CD4-positive, alpha-beta memory T cell (primary cell): Measurements from ENCODE around the gene AOPEP. TPM values are rescaled to one million over a fixed set of nuclear protein-coding genes. Genes with fewer than 3 reads are reported as not detected.

Experiments
- CTCF ChIA-PET: fragments of 350-600 bp; sonication (Branson Sonifier 250); formaldehyde crosslinking; loops from one replicate; lab custom pipeline; 2021; ENCODE audit warnings: inconsistent platforms; ENCODE audit not compliant: partially characterized antibody; lab: Charles Lee
- POLR2A ChIA-PET: fragments of 350-600 bp; sonication (Branson Sonifier 250); formaldehyde crosslinking; loops from one replicate; lab custom pipeline; 2021; ENCODE audit not compliant: partially characterized antibody; lab: Charles Lee
- DNase-seq, 5 donors: peaks; one replicate each; pipeline versions ENCODE4 v3.0.0 to v3.0.0-alpha.2; 2020 to 2022; ENCODE audit warnings: mixed read lengths in 1 of 5
- H3K27ac ChIP-seq: one replicate; pipeline ENCODE4 v1.7.0; 2013; ENCODE audit warnings: low read depth, low read length
- H3K27me3 ChIP-seq: 2 replicates; pipeline ENCODE4 v1.7.0; 2013; ENCODE audit warnings: mild to moderate bottlenecking, low read length, moderate library complexity; ENCODE audit not compliant: insufficient read depth
- H3K36me3 ChIP-seq: 2 replicates; pipeline ENCODE4 v1.7.0; 2013; ENCODE audit warnings: mild to moderate bottlenecking, low read length, moderate library complexity; ENCODE audit not compliant: insufficient read depth
- H3K4me1 ChIP-seq: 2 replicates; pipeline ENCODE4 v1.7.0; 2013; ENCODE audit warnings: mild to moderate bottlenecking, low read length, moderate library complexity; ENCODE audit not compliant: insufficient read depth
- H3K4me3 ChIP-seq, 2 donors: one replicate each; pipeline ENCODE4 v1.7.0; 2013; ENCODE audit warnings: low read length in 2 of 2, mild to moderate bottlenecking in 1 of 2
- H3K9me3 ChIP-seq, 2 donors: one replicate each; pipeline ENCODE4 v1.7.0; 2013; ENCODE audit warnings: low read length in 2 of 2, control low read depth in 1 of 2; ENCODE audit not compliant: control insufficient read depth in 1 of 2
- H3K27ac Mint-ChIP-seq, 7 donors: one replicate each; pipeline ENCODE4 v1.8.0; 2020 to 2021; ENCODE audit warnings: mixed read lengths in 7 of 7, mild to moderate bottlenecking in 6 of 7, inconsistent platforms in 3 of 7, moderate library complexity in 3 of 7
- H3K27me3 Mint-ChIP-seq, 2 donors: one replicate each; pipeline ENCODE4 v1.8.0; 2020 to 2021; ENCODE audit warnings: mixed read lengths in 2 of 2
- H3K36me3 Mint-ChIP-seq, 2 donors: one replicate each; pipeline ENCODE4 v1.8.0; 2020 to 2021; ENCODE audit warnings: mixed read lengths in 2 of 2, inconsistent platforms in 1 of 2, mild to moderate bottlenecking in 1 of 2
- H3K4me1 Mint-ChIP-seq, 4 donors: one replicate each; pipeline ENCODE4 v1.8.0; 2020 to 2021; ENCODE audit warnings: mixed read lengths in 4 of 4, mild to moderate bottlenecking in 1 of 4
- H3K4me3 Mint-ChIP-seq, 8 donors: one replicate each; pipeline ENCODE4 v1.8.0; 2020 to 2021; ENCODE audit warnings: mixed read lengths in 8 of 8, mild to moderate bottlenecking in 7 of 8, moderate library complexity in 6 of 8, inconsistent platforms in 3 of 8
- H3K9me3 Mint-ChIP-seq, 8 donors: one replicate each; pipeline ENCODE4 v1.8.0; 2020 to 2021; ENCODE audit warnings: mixed read lengths in 8 of 8, mild to moderate bottlenecking in 5 of 8, inconsistent platforms in 3 of 8, moderate library complexity in 1 of 8
- intact Hi-C: fragments of 100-400 bp; cut with micrococcal nuclease; formaldehyde crosslinking; loops from one replicate; pipeline ENCODE4 v1.15.1; 2023
- polyA plus RNA-seq, 2 donors: library from polyadenylated mRNA; unstranded; fragments of 300-500 nt; fragmentation: Illumina TruSeq; gene quantifications; one replicate each; pipeline ENCODE4 v1.2.3, GENCODE V29; 2021
- total RNA-seq, 2 experiments: library from RNA; stranded (reverse); gene quantifications; one replicate each; pipeline ENCODE4 v1.2.3, GENCODE V29; 2021

AOPEP gene
- total and polyA plus RNA-seq, 4 experiments from 2014 or later: 3.1 to 11.7 (median 7.6) TPM

GRCh38 chr9:94760660-94761059, 34.2 kb downstream of the AOPEP start:
- Mint-ChIP-seq H3K27ac (no peak overlapping the region), H3K4me3 (no peak overlapping the region)
- CTCF ChIA-PET: interaction anchor here (1.8 kb wide), 1 partner anchor 157 kb away, joined by 4 read pairs; no protein-coding TSS in a partner anchor

GRCh38 chr9:94761481-94761880, 35.0 kb downstream of the AOPEP start:
- H3K27me3 ChIP-seq: no peaks in the 10 kb centered on the region
- Mint-ChIP-seq H3K36me3 (peaks cover 12 to 32% of the 10 kb centered on the region in 2 donors), H3K27ac (peak overlapping the region in 1 of 7 donors; percentile 22), H3K27me3 (no peaks in the 10 kb centered on the region), H3K4me1 (peaks cover 0 to 11% (median 7%) of the 10 kb centered on the region in 4 donors), H3K9me3 (no peaks in the 10 kb centered on the region), H3K4me3 (no peak overlapping the region)
- H3K27ac ChIP-seq: no peak overlapping the region
- no peaks in the 10 kb centered on the region for H3K4me1 ChIP-seq
- no peak overlapping the region for H3K4me3 ChIP-seq
- DNase-seq: no peak
- ChIA-PET CTCF (interaction anchor here (1.8 kb wide), 1 partner anchor 156 kb away, joined by 4 read pairs; no protein-coding TSS in a partner anchor), POLR2A (no interaction called here)
- no peaks in the 10 kb centered on the region for H3K36me3 ChIP-seq
- intact Hi-C loops: no loop called here
- no peaks in the 10 kb centered on the region for H3K9me3 ChIP-seq

More at GRCh38 chr9:94760660-94761059, 34.2 kb downstream of the AOPEP start:
- Histone ChIP-seq H3K4me1 (no peaks in the 10 kb centered on the region), H3K27ac (no peak overlapping the region), H3K36me3 (no peaks in the 10 kb centered on the region), H3K4me3 (no peak overlapping the region), H3K27me3 (no peaks in the 10 kb centered on the region), H3K9me3 (no peaks in the 10 kb centered on the region)
- POLR2A ChIA-PET: no interaction called here
- Mint-ChIP-seq H3K4me1 (peaks cover 0 to 11% (median 6%) of the 10 kb centered on the region in 4 donors), H3K27me3 (no peaks in the 10 kb centered on the region), H3K9me3 (no peaks in the 10 kb centered on the region), H3K36me3 (peaks cover 11 to 28% of the 10 kb centered on the region in 2 donors)
- DNase-seq: no peak
- intact Hi-C loops: no loop called here

- H3K9me3 ChIP-seq: no peaks in the 10 kb centered on the region
- Mint-ChIP-seq H3K36me3 (peaks cover 1 to 16% of the 10 kb centered on the region in 2 donors), H3K4me1 (peaks cover 0 to 13% (median 9%) of the 10 kb centered on the region in 4 donors), H3K4me3 (no peak overlapping the region), H3K27me3 (no peaks in the 10 kb centered on the region), H3K27ac (no peak overlapping the region), H3K9me3 (no peaks in the 10 kb centered on the region)
- ChIA-PET POLR2A (no interaction called here), CTCF (interaction anchor here (1.4 kb wide), 1 partner anchor 361 kb away, joined by 4 read pairs; no protein-coding TSS in a partner anchor)
- no peaks in the 10 kb centered on the region for H3K4me1 ChIP-seq
- H3K27me3 ChIP-seq: no peaks in the 10 kb centered on the region
- no peak overlapping the region for H3K27ac ChIP-seq
- H3K36me3 ChIP-seq: no peaks in the 10 kb centered on the region
- no peak overlapping the region for H3K4me3 ChIP-seq
- DNase-seq: no peak
- intact Hi-C loops: no loop called here
These were observed 41.0 kb downstream of the AOPEP start for GRCh38 chr9:94767331-94768072.

GRCh38 chr9:94768766-94769165, 42.3 kb downstream of the AOPEP start:
- Mint-ChIP-seq H3K27ac (no peak overlapping the region), H3K4me1 (peaks cover 0 to 13% (median 12%) of the 10 kb centered on the region in 4 donors), H3K4me3 (no peak overlapping the region), H3K9me3 (no peaks in the 10 kb centered on the region), H3K27me3 (no peaks in the 10 kb centered on the region), H3K36me3 (peaks cover 3 to 28% of the 10 kb centered on the region in 2 donors)
- H3K4me3 ChIP-seq: no peak overlapping the region
- intact Hi-C loops: no loop called here
- ChIA-PET POLR2A (no interaction called here), CTCF (interaction anchor here (1.4 kb wide), 2 partner anchors 13 to 359 kb away, joined by 4 to 9 read pairs; no protein-coding TSS in a partner anchor)
- H3K27ac ChIP-seq: no peak overlapping the region
- no peaks in the 10 kb centered on the region for H3K27me3 ChIP-seq
- no peaks in the 10 kb centered on the region for H3K4me1 ChIP-seq
- H3K36me3 ChIP-seq: no peaks in the 10 kb centered on the region
- no peak for DNase-seq
- H3K9me3 ChIP-seq: no peaks in the 10 kb centered on the region

- Mint-ChIP-seq H3K27ac (no peak overlapping the region), H3K36me3 (peaks cover 3 to 23% of the 10 kb centered on the region in 2 donors), H3K4me3 (no peak overlapping the region), H3K4me1 (peaks cover 0 to 13% (median 12%) of the 10 kb centered on the region in 4 donors), H3K27me3 (no peaks in the 10 kb centered on the region), H3K9me3 (no peaks in the 10 kb centered on the region)
- H3K9me3 ChIP-seq: no peaks in the 10 kb centered on the region
- DNase-seq: no peak
- intact Hi-C loops: no loop called here
- H3K36me3 ChIP-seq: no peaks in the 10 kb centered on the region
- CTCF ChIA-PET: no interaction called here
- POLR2A ChIA-PET: no interaction called here
- H3K4me3 ChIP-seq: no peak overlapping the region
- no peaks in the 10 kb centered on the region for H3K27me3 ChIP-seq
- no peak overlapping the region for H3K27ac ChIP-seq
- no peaks in the 10 kb centered on the region for H3K4me1 ChIP-seq
These were observed 43.8 kb downstream of the AOPEP start for GRCh38 chr9:94770334-94770733.

GRCh38 chr9:94771096-94771495, 44.6 kb downstream of the AOPEP start:
- CTCF ChIA-PET: no interaction called here
- Mint-ChIP-seq H3K9me3 (no peaks in the 10 kb centered on the region), H3K27ac (no peak overlapping the region), H3K4me3 (no peak overlapping the region), H3K36me3 (peaks cover 2 to 18% of the 10 kb centered on the region in 2 donors), H3K4me1 (peaks cover 0 to 13% (median 11%) of the 10 kb centered on the region in 4 donors), H3K27me3 (no peaks in the 10 kb centered on the region)
- intact Hi-C loops: no loop called here
- Histone ChIP-seq H3K27me3 (no peaks in the 10 kb centered on the region), H3K36me3 (no peaks in the 10 kb centered on the region), H3K4me1 (no peaks in the 10 kb centered on the region), H3K27ac (no peak overlapping the region), H3K4me3 (no peak overlapping the region), H3K9me3 (no peaks in the 10 kb centered on the region)
- no peak for DNase-seq
- POLR2A ChIA-PET: no interaction called here

GRCh38 chr9:94772144-94772543, 45.6 kb downstream of the AOPEP start:
- no peak for DNase-seq
- H3K9me3 Mint-ChIP-seq: no peaks in the 10 kb centered on the region
- H3K27me3 Mint-ChIP-seq: no peaks in the 10 kb centered on the region
- ChIA-PET POLR2A (no interaction called here), CTCF (no interaction called here)
- no peak overlapping the region for H3K27ac ChIP-seq
- no peak overlapping the region for H3K4me3 Mint-ChIP-seq
- H3K27me3 ChIP-seq: no peaks in the 10 kb centered on the region
- intact Hi-C loops: no loop called here
- peaks cover 0 to 11% (median 9%) of the 10 kb centered on the region in 4 donors for H3K4me1 Mint-ChIP-seq
- no peak overlapping the region for H3K4me3 ChIP-seq
- no peak overlapping the region for H3K27ac Mint-ChIP-seq
- H3K36me3 ChIP-seq: no peaks in the 10 kb centered on the region
- H3K9me3 ChIP-seq: no peaks in the 10 kb centered on the region
- H3K36me3 Mint-ChIP-seq: peaks cover 2 to 13% of the 10 kb centered on the region in 2 donors
- no peaks in the 10 kb centered on the region for H3K4me1 ChIP-seq
